GM21528 (cell line): ENCODE measurements around the gene ARVCF.

Experiments used
- ATAC-seq: cut with Tn5 transposase; IDR thresholded peaks from one replicate; pipeline ENCODE4 v1.9.1; 2021; ENCODE audit warnings: mild to moderate bottlenecking, moderate library complexity; ENCODE audit not compliant: unreplicated experiment, low FRiP score

Gene ARVCF

DNA sequence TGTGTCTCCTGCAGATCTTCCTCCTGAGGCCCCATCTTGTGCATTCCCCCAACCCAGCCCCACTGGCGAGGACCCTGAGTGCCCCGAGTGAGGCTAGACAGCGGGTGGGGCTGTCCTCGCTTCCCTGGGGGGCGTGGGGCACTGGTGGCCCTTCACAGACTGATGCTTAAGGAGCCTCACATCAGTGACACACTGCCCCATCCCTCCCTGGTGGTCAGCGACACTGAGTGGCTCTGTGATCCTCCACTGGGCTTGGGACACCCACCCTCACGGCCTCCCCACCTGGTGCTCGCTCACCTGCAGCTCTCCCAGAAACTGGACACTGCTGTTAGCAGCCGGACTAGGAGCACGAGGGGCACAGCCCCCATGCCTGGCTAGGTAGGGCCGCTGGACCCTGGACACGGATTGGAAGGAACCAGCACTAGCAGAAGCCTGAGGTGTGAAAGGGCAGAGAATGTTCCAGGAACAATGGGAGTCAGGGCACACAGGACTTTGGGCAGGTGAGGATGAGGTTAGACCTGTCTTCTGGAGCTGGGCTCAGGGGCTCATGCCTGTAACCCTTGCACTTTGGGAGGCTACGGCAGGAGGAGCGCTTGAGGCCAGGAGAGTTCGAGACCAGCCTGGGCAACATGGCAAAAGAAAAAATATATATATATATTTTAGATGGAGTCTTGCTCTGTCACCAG lies 51.8 kb downstream of the ARVCF start:
- no peak for ATAC-seq

DNA sequence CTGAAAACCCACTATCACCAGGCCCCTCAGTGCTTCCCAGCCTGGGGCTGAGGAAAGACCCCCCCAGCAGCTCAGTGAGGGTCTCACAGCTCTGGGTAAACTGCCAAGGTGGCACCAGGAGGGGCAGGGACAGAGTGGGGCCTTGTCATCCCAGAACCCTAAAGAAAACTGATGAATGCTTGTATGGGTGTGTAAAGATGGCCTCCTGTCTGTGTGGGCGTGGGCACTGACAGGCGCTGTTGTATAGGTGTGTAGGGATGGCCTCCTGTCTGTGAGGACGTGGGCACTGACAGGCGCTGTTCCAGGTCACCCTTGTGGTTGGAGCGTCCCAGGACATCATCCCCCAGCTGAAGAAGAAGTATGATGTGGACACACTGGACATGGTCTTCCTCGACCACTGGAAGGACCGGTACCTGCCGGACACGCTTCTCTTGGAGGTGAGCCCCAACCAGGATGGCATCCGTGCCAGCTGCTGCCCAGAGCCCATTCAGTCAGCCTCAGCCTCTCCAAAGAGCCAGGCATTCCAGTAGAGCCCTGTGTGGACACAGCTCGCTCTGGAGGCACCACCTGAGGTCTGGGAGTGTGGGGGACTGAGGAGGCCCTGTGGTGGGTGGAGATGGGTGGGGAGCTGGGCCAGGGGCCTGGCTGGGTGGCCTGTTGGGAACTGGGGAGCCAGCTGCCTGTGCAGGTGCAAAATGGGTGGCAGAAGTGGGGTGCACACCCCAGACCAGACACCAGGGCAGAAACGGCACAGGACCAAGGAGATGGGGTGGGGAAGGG lies 52.6 kb downstream of the ARVCF start:
- no peak for ATAC-seq

DNA sequence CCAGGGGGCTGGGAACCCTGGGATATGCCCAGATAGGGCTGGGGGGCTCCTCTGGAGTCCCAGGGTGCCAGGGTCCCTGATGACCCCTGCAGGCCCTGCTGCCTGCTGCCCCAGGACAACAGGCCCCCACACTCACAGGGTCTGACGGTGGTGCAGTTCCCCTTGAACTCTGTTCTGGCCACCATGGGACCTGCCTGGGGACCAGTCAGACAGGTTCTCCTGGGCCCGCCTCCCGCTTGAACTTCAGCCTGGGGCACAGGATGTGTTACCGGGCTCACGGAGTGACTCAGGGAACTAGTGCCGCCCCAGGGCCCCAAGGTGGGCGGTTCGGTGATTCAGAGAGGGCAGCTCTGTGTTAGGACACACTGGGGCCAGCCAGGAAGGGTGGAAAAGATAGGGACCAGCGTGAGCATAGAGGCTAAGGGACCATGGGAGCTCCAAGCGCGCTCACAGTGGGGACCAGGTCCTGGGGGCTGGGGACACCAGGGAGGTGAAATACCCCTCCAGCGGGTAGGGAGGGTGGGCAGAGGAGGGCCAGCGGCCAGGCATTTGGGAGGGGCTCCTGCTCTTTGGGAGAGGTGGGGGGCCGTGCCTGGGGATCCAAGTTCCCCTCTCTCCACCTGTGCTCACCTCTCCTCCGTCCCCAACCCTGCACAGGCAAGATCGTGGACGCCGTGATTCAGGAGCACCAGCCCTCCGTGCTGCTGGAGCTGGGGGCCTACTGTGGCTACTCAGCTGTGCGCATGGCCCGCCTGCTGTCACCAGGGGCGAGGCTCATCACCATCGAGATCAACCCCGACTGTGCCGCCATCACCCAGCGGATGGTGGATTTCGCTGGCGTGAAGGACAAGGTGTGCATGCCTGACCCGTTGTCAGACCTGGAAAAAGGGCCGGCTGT lies 53.5 kb downstream of the ARVCF start:
- no peak for ATAC-seq

DNA sequence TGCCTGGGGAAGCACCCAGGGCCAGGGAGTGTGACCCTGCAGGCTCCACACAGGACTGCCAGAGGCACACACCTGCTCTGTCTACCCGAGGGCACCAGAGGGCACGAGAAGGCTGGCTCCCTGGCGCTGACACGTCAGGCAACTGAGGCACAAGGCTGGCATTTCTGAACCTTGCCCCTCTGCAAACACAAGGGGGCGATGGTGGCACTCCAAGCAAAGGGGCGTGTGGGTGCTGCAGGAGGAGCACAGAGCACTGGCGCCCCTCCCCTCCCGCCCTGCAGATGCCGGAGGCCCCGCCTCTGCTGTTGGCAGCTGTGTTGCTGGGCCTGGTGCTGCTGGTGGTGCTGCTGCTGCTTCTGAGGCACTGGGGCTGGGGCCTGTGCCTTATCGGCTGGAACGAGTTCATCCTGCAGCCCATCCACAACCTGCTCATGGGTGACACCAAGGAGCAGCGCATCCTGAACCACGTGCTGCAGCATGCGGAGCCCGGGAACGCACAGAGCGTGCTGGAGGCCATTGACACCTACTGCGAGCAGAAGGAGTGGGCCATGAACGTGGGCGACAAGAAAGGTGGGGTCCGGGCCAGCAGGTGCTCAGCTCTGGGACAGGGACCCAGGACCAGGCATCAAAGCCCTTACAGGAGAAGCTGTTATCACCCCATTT lies 54.2 kb downstream of the ARVCF start:
- no peak for ATAC-seq

DNA sequence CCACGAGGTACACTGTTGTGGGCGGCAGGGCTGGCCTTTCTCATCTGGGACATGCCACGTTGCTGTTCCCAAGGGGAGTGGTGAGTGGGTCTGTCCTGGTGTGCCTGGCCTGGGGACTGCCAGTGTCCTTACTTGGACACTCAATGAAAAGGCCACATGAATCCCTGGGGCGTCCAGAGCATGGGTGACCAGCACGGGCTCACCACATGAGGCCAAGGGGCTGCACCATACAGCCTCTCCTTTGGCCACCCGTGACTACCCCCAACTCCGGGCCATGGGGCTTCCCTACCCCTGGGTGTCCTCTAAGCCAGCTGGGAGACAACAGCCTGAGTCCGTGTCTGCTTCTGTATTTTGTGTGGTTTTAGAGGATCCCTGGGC lies 54.8 kb downstream of the ARVCF start:
- no peak for ATAC-seq

DNA sequence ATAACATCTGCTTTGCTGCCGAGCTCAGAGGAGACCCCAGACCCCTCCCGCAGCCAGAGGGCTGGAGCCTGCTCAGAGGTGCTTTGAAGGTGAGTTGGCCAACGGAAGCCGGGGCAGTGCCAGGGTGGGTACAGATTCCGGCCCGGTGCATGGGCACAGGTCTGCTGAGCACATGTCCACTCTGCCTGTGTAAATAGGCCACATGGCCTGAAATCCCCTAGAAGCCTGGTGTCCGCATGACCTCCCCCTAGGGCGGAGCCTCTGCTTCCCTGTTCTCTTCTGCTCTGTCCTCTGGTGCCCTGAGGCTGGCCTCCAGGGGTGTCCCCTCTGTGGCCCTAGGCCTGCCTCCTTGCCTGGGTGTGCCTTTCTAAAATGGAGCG lies 55.4 kb downstream of the ARVCF start:
- no peak for ATAC-seq

DNA sequence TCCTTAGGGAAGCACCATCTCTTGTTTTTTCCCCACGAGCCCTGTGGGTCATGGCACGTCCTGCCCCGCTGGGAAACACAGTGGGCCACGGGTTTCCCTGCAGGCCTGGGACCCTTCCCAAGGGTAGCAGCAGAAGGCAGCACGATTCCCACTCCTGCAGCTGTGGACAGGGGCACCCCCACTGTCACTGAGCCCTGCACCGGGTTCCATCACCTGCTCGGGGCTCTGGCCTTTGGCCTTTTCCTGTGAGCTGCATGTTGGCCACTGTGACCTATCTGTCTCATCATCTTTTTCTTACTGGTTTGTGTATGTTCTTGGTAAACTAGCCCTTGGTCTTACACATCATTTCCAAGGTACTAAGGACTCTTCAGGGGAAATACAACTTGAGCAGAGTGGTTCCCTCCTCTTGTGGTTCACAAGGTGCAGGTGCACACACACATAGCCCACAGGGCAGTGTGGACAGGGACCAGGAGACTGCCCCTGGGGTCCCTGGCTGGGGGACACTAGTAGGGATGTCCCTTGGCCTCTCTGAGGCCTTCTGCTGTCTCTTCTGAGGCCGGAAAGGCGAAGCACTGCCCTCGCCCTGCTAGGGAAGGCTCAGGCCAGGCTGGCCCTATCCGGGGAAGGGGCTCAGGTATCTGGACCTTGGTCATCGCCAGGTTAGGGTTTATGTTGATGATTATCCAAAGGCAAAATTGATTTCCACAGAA lies 56.0 kb downstream of the ARVCF start:
- no peak for ATAC-seq

DNA sequence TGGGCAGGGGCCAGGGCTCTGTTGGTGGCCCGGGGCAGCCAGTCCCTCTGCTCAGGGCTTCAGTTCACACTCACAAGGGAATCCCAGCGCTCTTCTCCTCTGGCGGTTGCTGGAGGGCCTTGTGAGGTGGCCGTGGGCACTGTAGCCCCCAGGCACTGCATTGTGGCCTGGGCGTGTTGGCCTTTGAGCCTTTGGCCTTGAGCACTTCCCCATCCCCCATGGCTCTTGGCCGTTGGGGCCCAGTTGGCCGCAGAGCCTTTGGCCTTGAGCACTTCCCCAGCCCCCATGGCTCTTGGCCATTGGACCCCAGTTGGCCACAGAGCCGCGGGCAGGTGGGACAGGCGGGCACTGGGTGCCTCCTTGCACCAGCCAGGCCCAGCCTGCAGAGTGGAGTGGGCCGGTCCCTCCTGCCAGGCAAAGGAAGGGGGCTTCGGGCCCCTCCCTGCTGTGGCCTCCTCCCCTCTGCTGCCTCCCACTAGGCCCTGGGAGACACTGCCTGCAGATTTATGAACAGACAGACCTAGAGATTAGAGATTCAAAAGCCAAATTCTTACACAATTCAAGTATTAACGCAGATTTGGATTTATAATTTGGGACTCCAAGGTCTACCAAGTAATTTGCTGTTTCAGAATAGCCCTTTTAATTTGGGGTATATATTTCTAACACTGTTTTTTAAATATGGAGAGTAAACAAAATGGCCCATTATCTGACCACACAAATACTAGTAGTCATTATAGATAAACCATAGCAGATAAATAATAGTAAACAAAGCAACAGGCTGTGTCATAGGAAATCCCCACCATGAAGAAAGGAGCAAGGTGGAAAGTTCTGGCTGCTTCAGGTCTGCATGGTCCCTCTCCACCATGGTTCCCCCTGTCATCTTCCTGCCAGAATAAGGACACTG lies 56.8 kb downstream of the ARVCF start:
- no peak for ATAC-seq

DNA sequence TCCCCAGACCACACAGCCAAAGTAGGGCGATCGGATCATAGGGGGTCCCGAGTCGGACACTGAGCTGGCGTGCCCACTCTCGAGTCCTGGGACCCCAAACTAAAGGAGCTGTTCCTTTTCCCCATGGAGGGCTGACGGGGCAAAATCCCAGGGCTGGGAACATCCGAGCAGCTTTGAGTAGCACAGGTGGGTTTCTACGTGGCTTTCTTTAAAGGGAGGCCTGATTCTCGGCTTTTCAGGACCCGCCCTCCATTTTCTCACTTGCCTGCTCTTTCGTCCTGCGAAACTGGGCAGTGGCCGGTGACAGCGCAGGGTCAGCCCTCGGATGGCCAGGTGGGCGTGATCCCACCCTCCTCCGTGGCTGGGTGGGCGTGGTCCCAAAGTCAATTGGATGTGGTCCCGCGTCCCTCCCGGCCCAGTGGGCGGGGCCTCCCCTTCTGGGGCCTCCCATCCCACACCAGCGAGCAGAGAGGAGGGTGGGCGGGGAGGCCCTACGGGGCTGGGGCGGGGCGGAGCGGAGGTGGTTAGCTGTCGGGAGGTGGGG lies 57.5 kb downstream of the ARVCF start:
- ATAC-seq = no peak

DNA sequence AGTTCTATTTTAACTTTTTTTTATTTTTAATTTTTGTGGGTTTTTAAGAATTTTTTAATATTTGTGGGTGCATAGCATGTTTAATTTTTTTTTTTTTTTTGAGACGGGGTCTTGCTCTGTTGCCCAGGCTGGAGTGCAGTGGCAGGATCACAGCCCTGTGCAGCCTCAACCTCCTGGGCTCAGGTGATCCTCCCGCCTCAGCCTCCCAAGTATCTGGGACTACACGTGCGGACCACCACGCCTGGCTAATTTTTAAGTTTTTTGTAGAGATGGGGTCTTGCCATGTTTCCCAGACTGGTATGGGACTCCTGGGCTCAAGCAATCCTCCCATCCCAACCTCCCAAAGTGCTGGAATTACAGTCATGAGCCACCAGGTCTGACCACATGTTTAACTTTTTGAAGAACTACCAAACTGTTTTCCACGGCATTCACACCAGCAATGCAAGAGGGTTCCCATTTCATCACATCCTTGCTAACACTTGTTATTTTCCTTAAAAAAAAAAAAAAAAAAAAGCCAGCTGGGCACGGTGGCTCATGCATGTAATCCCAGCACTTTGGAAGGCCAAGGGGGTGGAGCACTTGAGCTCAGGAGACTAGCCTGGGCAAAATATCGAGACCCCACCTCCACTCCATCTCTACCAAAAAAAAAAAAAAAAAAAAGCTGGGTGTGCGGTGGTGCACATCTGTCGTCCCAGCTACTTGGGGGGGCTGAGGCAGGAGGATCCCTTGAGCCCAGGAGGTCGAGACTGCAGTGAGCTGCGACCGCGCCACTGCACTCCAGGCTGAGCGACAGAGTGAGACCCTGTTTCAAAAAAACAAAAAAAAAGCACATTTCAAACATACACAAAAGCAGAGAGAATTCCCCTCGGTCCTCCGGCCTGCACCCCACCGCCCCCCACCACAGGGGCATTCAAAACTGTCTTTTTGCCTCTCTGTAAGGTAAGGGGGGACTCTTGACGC lies 58.3 kb downstream of the ARVCF start:
- no peak for ATAC-seq

DNA sequence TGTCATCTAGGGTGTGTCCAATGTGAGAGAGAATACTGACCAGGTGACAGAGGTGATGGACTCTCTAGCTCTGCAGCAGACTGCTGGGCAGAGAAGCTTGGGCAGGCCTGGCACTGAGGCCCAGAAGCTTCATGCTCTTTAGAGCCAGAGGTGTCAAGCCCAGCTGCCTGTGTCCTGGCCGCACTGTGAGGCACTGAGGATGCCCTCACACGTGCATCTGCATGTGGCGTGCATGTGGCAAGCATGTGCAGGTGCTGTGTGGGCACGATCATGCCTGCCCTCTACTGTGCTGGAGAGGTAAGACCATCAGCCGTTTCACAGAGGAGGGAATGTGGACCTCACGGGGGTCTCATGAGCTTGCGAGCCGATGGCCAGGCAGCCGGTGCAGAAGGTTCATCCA lies 59.2 kb downstream of the ARVCF start:
- ATAC-seq = no peak

DNA sequence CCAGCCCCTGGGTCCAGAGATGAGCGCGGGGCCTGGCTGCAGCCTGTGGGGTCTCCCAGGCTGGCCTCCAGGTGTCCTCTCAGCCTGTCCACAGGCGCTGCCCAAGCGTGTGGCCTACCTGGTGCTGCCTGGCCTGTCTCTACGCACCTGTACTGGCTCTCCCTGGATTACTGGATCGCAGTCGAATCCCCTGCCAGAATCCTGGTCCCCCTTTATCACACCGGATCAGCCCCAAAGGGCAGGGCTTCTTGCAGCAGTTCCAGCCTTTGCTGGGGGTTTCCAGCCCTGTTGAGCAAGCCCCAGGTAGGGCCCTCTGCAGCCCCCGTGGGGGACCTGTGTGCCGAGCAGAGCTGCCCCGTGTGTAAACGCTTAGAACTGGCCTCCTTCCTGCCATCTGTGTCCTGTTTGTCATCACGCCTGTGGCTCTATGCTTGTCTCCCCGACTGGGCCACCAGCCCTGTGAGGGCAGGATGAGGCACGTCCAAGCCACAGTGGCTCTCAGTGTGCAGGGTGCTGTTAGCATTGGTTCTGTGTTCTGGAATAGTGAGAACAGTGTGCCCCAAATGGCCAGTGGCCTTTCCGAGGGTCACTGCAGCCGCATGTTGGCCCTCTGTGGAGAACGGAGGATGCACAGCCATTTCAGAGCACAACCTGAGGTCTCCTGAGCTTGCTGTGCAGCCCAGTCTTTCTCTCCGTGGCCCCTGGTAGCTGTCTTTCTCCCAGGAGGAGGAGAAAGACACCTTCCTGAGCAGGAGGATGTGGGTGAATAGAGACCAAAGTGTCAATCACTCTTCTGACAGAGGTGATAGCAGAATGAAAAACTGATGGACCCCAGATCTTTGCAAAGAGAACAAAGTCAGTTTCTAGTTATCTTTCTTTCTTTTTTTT lies 61.1 kb downstream of the ARVCF start:
- no peak for ATAC-seq

DNA sequence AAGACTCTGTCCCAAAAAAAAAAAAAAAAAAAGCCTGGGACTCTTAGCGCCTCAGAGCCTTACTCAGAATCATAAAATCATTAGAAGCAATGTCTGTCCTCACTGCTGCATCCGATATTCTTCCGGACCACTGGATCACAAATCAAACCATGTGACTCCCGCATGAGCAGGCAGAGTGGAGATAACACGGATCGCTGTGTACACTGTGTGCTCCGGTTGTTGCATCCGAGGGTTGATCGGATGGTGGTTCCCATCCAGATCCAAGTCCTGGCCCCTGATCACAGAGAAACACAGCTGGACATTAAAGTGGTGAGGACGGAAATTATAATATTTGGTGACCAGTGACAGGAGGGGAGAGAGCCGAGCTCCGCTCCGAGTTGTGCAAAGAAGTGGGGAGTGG lies 65.3 kb downstream of the ARVCF start:
- no peak for ATAC-seq

DNA sequence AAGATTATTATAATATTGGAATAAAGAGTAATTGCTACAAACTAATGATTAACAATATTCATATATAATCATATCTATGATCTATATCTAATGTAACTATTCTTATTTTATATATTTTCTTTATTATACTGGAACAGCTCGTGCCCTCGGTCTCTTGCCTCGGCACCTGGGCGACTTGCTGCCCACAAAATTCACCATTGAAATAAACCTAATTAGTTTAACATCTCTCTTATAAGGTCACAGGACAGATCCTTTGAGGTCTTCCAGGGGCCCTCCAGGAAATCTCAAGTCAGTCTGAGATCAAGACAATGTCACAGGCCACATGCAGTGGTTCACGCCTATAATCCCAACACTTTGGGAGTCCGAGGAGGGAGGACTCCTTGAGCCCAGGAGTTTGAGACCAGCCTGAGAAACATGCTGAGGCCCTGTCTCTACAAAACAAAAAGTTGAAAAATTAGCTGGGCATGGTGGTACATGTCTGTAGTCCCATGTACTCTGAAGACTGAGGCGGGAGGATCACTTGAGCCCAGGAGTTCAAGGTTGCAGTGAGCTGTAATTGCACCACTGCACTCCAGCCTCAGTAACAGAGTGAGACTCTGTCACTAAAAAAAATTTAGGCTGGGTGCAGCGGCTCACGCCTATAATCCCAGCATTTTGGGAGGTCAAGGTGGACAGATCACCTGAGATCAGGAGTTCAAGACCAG lies 68.4 kb downstream of the ARVCF start:
- no peak for ATAC-seq

DNA sequence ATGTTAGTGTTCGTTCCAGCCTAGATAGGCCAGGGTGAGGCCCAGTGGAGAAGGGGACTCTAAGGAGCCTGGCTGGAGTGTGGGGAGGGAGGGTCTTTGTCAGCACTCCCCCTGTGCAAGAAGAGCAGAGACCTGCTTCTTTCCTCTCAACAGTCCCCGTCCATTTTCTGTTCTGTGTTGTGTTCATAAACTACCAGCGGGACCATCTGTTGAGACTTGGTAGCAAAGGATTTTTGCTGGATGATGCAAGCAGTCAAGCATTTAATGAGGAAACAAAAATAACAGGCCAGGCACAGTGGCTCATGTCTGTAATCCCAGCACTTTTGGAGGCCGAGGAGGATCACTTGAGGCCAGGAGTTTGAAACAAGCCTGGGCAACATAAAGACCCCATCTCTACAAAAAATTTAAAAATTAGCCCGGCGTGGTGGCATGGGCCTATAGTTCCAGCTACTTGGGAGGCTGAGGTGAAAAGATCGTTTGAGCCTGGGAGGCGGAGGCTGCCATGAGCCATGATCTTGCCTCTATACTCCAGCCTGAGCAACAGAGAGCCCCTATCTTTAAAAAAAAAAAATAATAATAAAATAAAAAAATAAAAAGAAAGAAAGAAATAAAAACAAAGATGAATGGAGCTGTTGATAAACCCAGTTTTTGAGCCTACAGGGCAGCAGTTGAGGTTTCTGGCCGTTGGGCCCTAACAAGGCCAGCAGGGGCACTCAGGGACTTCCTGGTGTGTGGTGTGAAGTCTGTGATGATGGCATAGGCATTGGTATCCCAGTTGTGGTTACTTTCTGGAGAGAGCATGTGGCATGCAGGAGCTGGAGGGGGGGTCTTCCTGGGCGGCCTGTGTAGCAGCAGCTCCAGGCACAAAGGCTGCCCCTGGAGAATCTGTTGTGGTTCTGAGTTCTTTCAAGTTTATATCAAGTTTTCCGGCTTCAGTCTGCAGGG lies 73.3 kb downstream of the ARVCF start:
- ATAC-seq = no peak
